Stimulated activated CD4-positive, alpha-beta T cell treated with anti-CD3 and anti-CD28 coated beads, Interleukin-12 subunit alpha, Interleukin-12 subunit beta, amount 100 ng/mL, for 48 hours (primary cell): ENCODE data around the gene SAMD3.
"Not testable (repeated sequence)": the region's sequence is repeated elsewhere in the genome, so short reads cannot be mapped to it uniquely, and the experiment has no call there.

Experiments
- DNase-seq, 3 donors: peaks; one replicate each; pipeline ENCODE4 v3.0.0-alpha.2; 2020; ENCODE audit warnings: low read depth in 2 of 3, low spot score in 1 of 3

SAMD3 gene

GRCh38 chr6:130212215-130212874 lies 10.4 kb downstream of the SAMD3 start:
- no peak for DNase-seq

DNA sequence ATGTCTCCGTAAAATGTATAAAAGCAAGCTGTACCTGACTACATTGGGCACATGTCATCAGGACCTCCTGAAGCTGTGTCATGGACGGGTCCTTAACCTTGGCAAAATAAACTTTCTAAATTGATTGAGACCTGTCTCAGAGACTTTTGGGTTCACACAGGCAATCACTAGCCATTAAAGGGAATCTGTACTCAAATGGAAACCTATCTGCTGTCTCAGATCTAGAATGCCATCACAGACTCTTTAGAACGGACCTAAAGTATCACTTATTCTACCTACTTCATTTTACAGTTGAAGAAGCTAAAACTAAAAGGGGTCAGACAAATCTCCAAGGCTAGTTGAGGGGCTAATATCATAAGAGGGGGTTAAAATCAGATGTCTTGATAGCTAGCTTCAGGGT lies 11.1 kb downstream of the SAMD3 start:
- DNase-seq = no peak

- no peak for DNase-seq
These were observed 14.6 kb downstream of the SAMD3 start for GRCh38 chr6:130207979-130208649.

DNA sequence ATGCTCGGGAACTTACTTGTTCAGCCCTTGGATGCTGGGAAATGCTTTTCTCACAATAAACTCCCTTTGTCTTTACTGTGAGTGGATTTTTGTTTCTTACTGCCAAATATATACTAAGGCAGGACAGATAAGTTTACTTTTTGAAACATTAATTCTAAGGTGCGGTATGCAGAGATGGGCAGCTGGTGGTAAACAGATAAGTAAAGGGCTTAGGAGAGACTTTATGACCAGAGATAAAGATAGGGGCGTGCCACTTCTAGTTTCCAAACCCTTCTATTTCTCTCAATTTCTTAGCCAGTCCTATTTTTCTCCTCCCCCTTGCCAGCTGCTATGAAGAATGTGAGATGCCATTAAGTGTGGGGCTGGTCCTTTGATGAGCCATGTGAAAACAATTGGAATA lies 16.3 kb downstream of the SAMD3 start:
- DNase-seq = no peak

DNA sequence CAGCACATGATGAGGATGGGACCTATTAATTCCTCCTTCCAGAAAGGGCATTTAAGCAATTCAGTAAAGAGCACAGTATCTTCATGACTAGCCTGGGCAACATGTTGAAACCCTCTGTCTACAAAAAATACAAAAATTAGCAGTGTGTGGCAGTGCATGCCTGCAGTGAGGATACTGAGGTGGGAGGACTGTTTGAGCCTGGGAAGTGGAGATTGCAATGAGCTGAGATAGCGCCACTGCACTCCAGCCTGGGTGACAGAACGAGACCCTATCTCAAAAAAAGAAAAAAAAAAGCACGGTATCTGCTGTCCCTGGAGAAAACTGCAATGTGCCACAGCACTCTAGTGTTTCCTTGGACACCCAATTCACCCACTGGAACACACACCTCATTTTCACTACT lies 18.4 kb downstream of the SAMD3 start:
- no peak for DNase-seq

GRCh38 chr6:130203370-130203769 lies 19.4 kb downstream of the SAMD3 start:
- DNase-seq = no peak

GRCh38 chr6:130202782-130203181 lies 20.0 kb downstream of the SAMD3 start:
- DNase-seq = peak in 1 of 3 donors; percentile 8

DNA sequence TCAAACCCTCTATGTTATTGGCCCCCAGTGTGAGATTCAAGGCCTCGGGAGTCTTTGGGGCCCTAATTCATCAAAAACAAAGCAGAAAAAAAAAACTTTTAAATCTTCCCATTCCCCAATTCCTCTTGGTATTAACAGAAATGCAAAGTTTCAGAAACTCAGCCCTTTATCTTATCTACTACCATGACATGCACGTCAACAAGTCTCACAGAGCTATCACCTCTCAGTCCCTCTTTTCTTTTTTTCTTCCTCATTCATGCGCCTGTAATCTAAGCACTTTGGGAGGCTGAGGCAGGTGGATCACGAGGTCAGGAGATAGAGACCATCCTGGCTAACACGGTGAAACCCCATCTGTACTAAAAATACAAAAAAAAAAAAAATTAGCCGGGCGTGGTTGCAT lies 22.7 kb downstream of the SAMD3 start:
- no peak for DNase-seq

DNA sequence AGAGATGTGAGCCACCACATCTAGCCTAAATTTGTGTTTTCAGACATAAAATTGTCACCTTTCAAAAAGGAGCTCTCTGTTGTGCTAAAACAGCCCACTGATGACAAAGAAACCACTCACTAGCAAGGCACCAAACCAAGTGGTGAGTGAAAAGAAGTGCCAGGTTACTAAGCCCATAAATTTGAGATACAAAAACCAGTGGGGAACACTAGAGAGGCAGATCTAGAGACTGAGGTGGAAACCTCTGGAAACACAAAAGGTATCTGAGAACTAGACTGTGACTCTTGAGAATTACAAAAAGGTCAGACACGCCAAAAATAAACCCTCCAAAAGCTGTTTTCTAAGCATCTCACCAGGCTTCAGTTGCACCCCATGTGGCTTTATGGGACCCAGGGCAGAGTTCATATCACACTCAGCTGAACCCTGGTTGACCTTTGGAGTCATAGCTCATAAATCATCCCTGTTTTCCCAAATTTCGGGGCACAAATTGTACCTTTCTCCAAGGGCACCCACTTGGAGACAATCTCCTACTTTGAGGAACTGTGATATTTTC lies 24.2 kb downstream of the SAMD3 start:
- no peak for DNase-seq

- DNase-seq = not testable (repeated sequence)
These were observed 24.8 kb downstream of the SAMD3 start for GRCh38 chr6:130197816-130198482.

DNA sequence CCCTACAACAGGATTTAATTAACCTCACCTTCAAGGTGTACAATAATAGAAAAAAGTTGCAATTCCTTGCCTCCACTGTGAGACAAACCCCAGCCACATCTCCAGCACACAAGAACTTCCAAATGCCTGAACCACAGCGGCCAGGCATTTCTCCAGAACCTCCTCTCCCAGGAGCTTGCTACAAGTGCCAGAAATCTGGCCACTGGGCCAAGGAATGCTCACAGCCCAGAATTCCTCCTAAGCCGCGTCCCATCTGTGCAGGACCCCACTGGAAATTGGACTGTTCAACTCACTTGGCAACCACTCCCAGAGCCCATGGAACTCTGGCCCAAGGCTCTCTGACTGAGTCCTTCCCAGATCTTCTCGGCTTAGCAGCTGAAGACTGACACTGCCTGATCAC lies 28.3 kb downstream of the SAMD3 start:
- DNase-seq = not testable (repeated sequence)

- no peak for DNase-seq
These were observed 31.8 kb downstream of the SAMD3 start for GRCh38 chr6:130190701-130191690.

GRCh38 chr6:130189531-130190397 lies 33.0 kb downstream of the SAMD3 start:
- no peak for DNase-seq

DNA sequence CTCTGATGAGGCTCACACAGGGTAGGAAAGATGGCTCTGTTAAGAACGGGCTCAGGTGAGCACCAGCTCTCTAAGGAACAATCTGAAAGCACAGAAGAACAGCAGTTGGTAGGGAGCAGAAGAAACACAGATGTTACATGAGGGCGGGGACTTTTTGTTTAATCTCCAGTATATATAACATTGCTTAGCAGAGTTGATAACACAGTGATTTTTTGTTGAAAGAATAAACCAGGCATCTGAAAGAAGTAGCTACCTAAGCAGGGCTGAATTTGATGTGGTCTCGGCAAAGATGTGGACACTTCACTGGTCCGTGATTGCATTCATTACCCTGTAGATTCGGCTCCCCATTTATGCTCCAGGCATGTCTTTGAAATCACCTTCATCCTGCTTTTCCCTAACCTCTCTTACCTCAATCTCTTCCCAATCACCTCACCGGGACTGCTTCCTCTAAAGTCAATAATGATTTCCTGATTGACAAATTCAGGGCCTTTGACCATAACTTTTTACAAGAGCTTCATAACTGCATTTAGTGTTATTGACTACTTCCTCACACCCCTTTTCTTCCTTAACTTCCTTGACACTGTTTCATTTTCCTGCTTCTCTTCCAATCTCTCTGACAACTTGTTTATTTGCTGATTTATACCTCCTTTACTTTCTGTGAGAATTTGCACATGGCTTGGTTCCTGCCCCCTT lies 34.4 kb downstream of the SAMD3 start:
- no peak for DNase-seq

- DNase-seq = no peak
These were observed 35.2 kb downstream of the SAMD3 start for GRCh38 chr6:130187335-130188206.

- no peak for DNase-seq
These were observed 37.1 kb downstream of the SAMD3 start for GRCh38 chr6:130185658-130186057.

DNA sequence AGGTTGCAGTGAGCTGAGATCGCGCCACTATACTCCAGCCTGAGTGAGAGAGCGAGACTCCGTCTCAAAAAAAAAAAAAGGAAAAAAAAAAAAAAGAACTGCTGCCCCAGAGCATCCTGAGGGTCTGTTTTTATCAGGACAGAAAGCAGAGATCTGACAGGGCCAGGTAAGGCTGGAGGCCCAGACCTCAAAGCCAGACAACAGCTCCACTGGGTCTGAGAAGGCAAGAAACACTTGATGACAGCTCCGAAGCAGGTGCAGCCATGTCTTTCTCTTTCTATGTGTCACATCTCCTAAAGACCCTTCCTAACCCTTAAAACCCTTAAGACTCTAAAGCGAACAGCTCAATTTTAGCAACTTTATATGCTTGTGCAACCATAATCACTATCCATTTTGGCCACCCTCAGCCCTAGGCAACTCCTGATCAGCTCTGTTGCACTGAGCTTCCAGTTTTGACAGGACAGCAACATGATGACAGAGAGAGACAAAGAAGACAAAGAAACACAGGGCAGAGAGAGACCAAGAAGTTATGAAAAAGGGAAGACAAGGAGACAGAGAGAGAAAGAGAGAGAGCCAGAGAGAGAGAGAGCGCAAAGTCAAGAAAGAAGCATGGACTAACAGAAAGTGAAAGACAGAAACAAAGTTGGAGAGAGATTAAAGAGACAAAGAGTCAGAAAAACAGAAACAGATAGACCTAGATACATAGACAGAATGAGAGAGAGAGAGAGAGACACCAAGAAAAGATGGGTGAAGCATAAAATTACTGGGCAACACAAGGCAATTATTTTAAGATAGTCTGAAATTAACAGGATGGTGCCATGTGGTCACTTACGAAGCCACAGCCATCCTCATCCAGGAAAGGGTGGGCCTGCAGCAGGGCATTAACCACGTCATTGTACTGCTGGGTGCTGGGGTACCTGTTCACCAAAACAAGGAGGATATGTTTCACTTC lies 39.2 kb downstream of the SAMD3 start:
- no peak for DNase-seq
